Gastroesophageal sphincter (tissue), 3 donors: ENCODE data around the gene TNIP2.

Source experiments
- CTCF ChIP-seq, 4 experiments: fragments of 200-600 bp in 2 of 4; fragments of 450-650 bp in 2 of 4; sonication (generic) in 1 of 4; IDR thresholded peaks; one replicate each; pipeline ENCODE4 v1.5.1; 2017 to 2019; ENCODE audit warnings: antibody characterized with exemption in 4 of 4, mild to moderate bottlenecking in 2 of 4, moderate library complexity in 2 of 4
- EP300 ChIP-seq: sonication (generic); formaldehyde crosslinking; IDR thresholded peaks from one replicate; pipeline ENCODE4 v1.6.1; 2017; ENCODE audit warnings: antibody characterized with exemption, mild to moderate bottlenecking
- POLR2A ChIP-seq, 2 donors: fragments of 450-650 bp; IDR thresholded peaks; one replicate each; pipeline ENCODE4 v1.6.1; 2017; ENCODE audit warnings: antibody characterized with exemption in 2 of 2, mild to moderate bottlenecking in 2 of 2, moderate library complexity in 1 of 2
- POLR2AphosphoS5 ChIP-seq: sonication (generic); formaldehyde crosslinking; IDR thresholded peaks from one replicate; pipeline ENCODE4 v1.6.1; 2017; ENCODE audit warnings: antibody characterized with exemption

GRCh38 chr4:2799224-2799911 is 43.2 kb upstream of the TNIP2 start:
- no peak for TF ChIP-seq CTCF (IDR thresholded peaks at IDR 0.05)
- TF ChIP-seq POLR2AphosphoS5: no peak
- TF ChIP-seq POLR2A (IDR thresholded peaks at IDR 0.05): no peak
- no peak for TF ChIP-seq EP300
